NCI-H510A (cell line): ENCODE data around the gene TMEM52.
A peak's percentile ranks its signal among the peaks of the same experiment; 100 is the strongest.

ENCODE experiments used
- DNase-seq: peaks from one replicate; lab custom pipeline; 2025; lab: John Stamatoyannopoulos, UW

TMEM52 gene

GRCh38 chr1:1918901-1919303 is at the start of gene TMEM52:
TSS of gene TMEM52 (minus strand) at chr1:1919279. CDS start at chr1:1919265, 14 bp downstream.
- no peak for DNase-seq

- DNase-seq: no peak
Observed at GRCh38 chr1:1967879-1968278, 48.8 kb upstream of the TMEM52 start.

- no peak for DNase-seq
Observed at GRCh38 chr1:1967151-1967550, 48.1 kb upstream of the TMEM52 start.

GRCh38 chr1:1966071-1966740 is 47.1 kb upstream of the TMEM52 start:
- no peak for DNase-seq

GRCh38 chr1:1965546-1965945 is 46.5 kb upstream of the TMEM52 start:
- DNase-seq: no peak

GRCh38 chr1:1964811-1965210 is 45.7 kb upstream of the TMEM52 start:
- no peak for DNase-seq

- no peak for DNase-seq
Observed at GRCh38 chr1:1963570-1963969, 44.5 kb upstream of the TMEM52 start.

GRCh38 chr1:1962752-1963151 is 43.7 kb upstream of the TMEM52 start:
- DNase-seq: no peak

GRCh38 chr1:1960480-1961196 is 41.6 kb upstream of the TMEM52 start:
- no peak for DNase-seq

GRCh38 chr1:1959840-1960479 is 40.9 kb upstream of the TMEM52 start:
- DNase-seq: peak; percentile 73

- no peak for DNase-seq
Observed at GRCh38 chr1:1959459-1959839, 40.4 kb upstream of the TMEM52 start.

GRCh38 chr1:1958071-1958541 is 39.0 kb upstream of the TMEM52 start:
- DNase-seq: no peak

GRCh38 chr1:1957533-1957961 is 38.5 kb upstream of the TMEM52 start:
- DNase-seq: no peak

- no peak for DNase-seq
Observed at GRCh38 chr1:1956586-1957532, 37.8 kb upstream of the TMEM52 start.

GRCh38 chr1:1956101-1956500 is 37.0 kb upstream of the TMEM52 start:
- no peak for DNase-seq

- DNase-seq: no peak
Observed at GRCh38 chr1:1955621-1956094, 36.6 kb upstream of the TMEM52 start.

GRCh38 chr1:1954831-1955441 is 35.9 kb upstream of the TMEM52 start:
- no peak for DNase-seq

- no peak for DNase-seq
Observed at GRCh38 chr1:1954015-1954414, 34.9 kb upstream of the TMEM52 start.

GRCh38 chr1:1950940-1951339 is 31.9 kb upstream of the TMEM52 start:
- no peak for DNase-seq

GRCh38 chr1:1948783-1949182 is 29.7 kb upstream of the TMEM52 start:
- no peak for DNase-seq

GRCh38 chr1:1947493-1947892 is 28.4 kb upstream of the TMEM52 start:
- peak; percentile 49 for DNase-seq
